Liver (tissue), 9 donors: ENCODE results near the gene PLEKHO1. TPM values are rescaled to one million over a fixed set of nuclear protein-coding genes. Genes with fewer than 3 reads are reported as not detected.

Experiments
- DNase-seq: peaks from one replicate; pipeline ENCODE4 v3.0.0-alpha.2; 2017; ENCODE audit warnings: low spot score
- H3K27ac ChIP-seq, 2 donors: one replicate each; pipeline ENCODE4 v1.7.0; 2013; ENCODE audit warnings: inconsistent platforms in 2 of 2, low read length in 2 of 2, control low read depth in 1 of 2, low read depth in 1 of 2, mild to moderate bottlenecking in 1 of 2
- H3K27me3 ChIP-seq, 4 donors: one replicate each; pipeline versions ENCODE4 v1.6.1 to v1.7.0; 2013; ENCODE audit warnings: low read length in 3 of 4, inconsistent platforms in 1 of 4, mild to moderate bottlenecking in 1 of 4, moderate library complexity in 1 of 4; ENCODE audit not compliant: control insufficient read depth in 4 of 4, insufficient read depth in 4 of 4
- H3K36me3 ChIP-seq, 4 donors: one replicate each; pipeline versions ENCODE4 v1.6.1 to v1.7.0; 2013; ENCODE audit warnings: low read length in 3 of 4, mild to moderate bottlenecking in 3 of 4, low read depth in 1 of 4, moderate library complexity in 1 of 4; ENCODE audit not compliant: control insufficient read depth in 4 of 4, insufficient read depth in 3 of 4
- H3K4me1 ChIP-seq, 4 donors: one replicate each; pipeline versions ENCODE4 v1.6.1 to v1.7.0; 2013; ENCODE audit warnings: low read length in 3 of 4, mild to moderate bottlenecking in 3 of 4, moderate library complexity in 1 of 4; ENCODE audit not compliant: control insufficient read depth in 4 of 4, insufficient read depth in 4 of 4
- H3K4me3 ChIP-seq, 3 donors: one replicate each; pipeline versions ENCODE4 v1.6.1 to v1.7.0; 2013; ENCODE audit warnings: low read length in 3 of 3, control low read depth in 1 of 3, low read depth in 1 of 3, mild to moderate bottlenecking in 1 of 3
- H3K9ac ChIP-seq, 2 donors: one replicate each; pipeline ENCODE4 v1.7.0; 2013; ENCODE audit warnings: low read length in 2 of 2, mild to moderate bottlenecking in 2 of 2, moderate library complexity in 2 of 2, control low read depth in 1 of 2, low read depth in 1 of 2
- H3K9me3 ChIP-seq, 4 donors: one replicate each; pipeline versions ENCODE4 v1.6.1 to v1.7.0; 2013; ENCODE audit warnings: low read length in 3 of 4; ENCODE audit not compliant: control insufficient read depth in 4 of 4
- FOXA2 ChIP-seq: IDR thresholded peaks from 2 replicates; pipeline ENCODE4 v1.6.1; 2016; ENCODE audit warnings: antibody characterized with exemption
- JUND ChIP-seq, 2 donors: IDR thresholded peaks; 2 replicates each; pipeline ENCODE4 v1.6.1; 2016; ENCODE audit warnings: antibody characterized with exemption in 2 of 2
- NR2F2 ChIP-seq: IDR thresholded peaks from 2 replicates; pipeline ENCODE4 v1.6.1; 2016; ENCODE audit warnings: antibody characterized with exemption
- RAD21 ChIP-seq, 2 donors: IDR thresholded peaks; 2 replicates each; pipeline ENCODE4 v1.6.1; 2016; ENCODE audit warnings: antibody characterized with exemption in 2 of 2, mild to moderate bottlenecking in 2 of 2
- RXRA ChIP-seq, 2 donors: IDR thresholded peaks; 2 replicates each; pipeline ENCODE4 v1.6.1; 2017 to 2018; ENCODE audit warnings: antibody characterized with exemption in 2 of 2, mild to moderate bottlenecking in 1 of 2
- SP1 ChIP-seq: IDR thresholded peaks from 2 replicates; pipeline ENCODE4 v1.6.1; 2018; ENCODE audit warnings: antibody characterized with exemption, mild to moderate bottlenecking
- TAF1 ChIP-seq: conservative IDR thresholded peaks from 2 replicates; pipeline ENCODE4 v1.6.1; 2016; ENCODE audit warnings: antibody characterized with exemption, mild to moderate bottlenecking
- YY1 ChIP-seq: IDR thresholded peaks from 2 replicates; pipeline ENCODE4 v1.6.1; 2016; ENCODE audit warnings: antibody characterized with exemption, mild to moderate bottlenecking
- WGBS: extraction: QIAGEN DNeasy Blood & Tissue Kit; methylation state at CpG from one replicate; pipeline ENCODE4 v1.1.7; 2013; 5-methylcytosine and 5-hydroxymethylcytosine counted together
- polyA plus RNA-seq, 2 donors: library from polyadenylated mRNA; stranded (reverse) in 1 of 2; unstranded in 1 of 2; fragments of 200-250 nt in 1 of 2; fragments of >200 nt in 1 of 2; fragmentation: Nextera tagmentation in 1 of 2; extraction: Ambion mirVana in 1 of 2; gene quantifications; one replicate each; pipeline versions ENCODE4 v1.2.1 to v1.2.3, GENCODE V29; 2013 to 2015
- total RNA-seq, 2 donors: library from RNA; depleted of rRNA; stranded (reverse); fragments of >200 nt; gene quantifications; one replicate each; pipeline ENCODE4 v1.2.3, GENCODE V29; 2014
- TF ChIP-seq, protein P1 (sequence below): IDR thresholded peaks from 2 replicates; pipeline ENCODE4 v1.6.1; 2016; ENCODE audit warnings: antibody characterized with exemption, mild to moderate bottlenecking
- TF ChIP-seq, protein P2 (sequence below): IDR thresholded peaks from 2 replicates; pipeline ENCODE4 v1.6.1; 2016; ENCODE audit warnings: antibody characterized with exemption
- TF ChIP-seq, protein P3 (sequence below): fragments of 150-350 bp; IDR thresholded peaks from 2 replicates; pipeline ENCODE4 v1.5.1; 2017; ENCODE audit warnings: improper control_type of control experiment, low read depth, low read length; ENCODE audit not compliant: missing input control
- TF ChIP-seq, protein P4 (sequence below): IDR thresholded peaks from 2 replicates; pipeline ENCODE4 v1.6.1; 2016; ENCODE audit warnings: antibody characterized with exemption
- donor health status: healthy.
- donor health status: healthy.
- donor health status: healthy.
- donor health status: healthy.
- donor health status: healthy.

Gene PLEKHO1
- total and polyA plus RNA-seq, 4 donors: 3.5 to 8.8 (median 6.0) TPM

DNA sequence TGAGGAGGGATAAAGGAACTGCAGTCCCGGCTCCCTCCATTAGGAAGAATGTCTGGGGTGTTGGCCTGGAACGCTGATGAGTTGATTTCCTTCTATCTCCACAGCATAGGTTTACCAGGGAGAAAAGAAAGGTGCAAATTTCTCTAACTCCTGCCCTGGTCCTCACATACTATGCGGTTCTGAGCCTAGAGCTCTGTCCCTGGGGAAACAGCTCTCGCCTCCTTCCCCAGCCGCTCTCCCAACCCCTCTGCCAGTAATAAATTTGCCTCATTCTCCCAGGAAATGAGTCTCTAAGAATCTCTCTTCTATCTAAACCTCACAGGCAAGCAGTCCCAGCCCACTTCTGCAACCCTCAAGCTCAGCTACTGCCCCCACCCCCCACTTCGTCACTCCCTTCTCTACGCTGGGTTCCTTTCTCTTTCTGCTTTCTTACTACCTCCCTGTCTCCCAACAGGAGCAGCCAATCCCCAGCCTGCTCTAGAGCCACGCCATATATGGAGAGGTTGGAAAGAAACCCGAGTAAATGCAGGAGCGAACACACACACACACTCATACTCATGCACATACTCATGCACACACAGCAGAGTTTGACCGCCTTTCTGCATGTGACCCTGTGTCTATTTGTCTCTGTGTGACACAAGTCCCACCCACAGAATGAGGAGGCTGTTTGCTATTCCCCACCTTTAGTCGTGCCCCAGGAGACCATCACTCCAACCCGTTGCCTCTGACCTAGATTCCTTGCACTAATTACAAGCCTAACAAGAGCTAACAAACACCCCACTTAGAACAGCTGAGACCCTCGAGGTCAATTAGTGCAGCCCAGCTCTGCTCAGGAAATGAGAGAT lies 13.4 kb downstream of the PLEKHO1 start:
- H3K36me3 ChIP-seq: no peaks in the 10 kb centered on the region

DNA sequence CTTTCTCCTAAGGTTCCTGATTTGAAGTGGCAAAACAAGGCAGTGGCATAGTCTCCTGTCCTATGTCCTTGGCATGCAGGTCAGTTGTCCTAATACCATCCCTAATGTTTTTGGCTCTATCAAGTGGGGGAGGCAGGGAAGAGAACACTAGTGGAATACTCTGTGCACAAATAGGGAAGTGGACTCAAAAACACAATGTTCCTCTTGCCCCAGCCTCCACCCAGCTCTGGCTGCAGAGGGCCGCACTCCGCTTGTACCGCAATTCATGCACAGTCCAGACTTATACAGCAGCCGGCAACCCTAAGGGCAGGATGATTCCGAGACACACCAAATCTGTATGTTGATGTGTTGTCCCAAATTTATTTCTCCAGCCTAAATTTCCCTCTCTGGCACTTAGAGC lies 14.5 kb downstream of the PLEKHO1 start:
- DNase-seq: no peak
- Histone ChIP-seq H3K27me3 (no peaks in the 10 kb centered on the region), H3K4me1 (peaks cover 0 to 3% (median 0%) of the 10 kb centered on the region in 4 donors), H3K9me3 (no peaks in the 10 kb centered on the region), H3K9ac (no peak overlapping the region), H3K4me3 (no peak overlapping the region), H3K27ac (peak overlapping the region; percentile 23 to 63), H3K36me3 (no peaks in the 10 kb centered on the region)
- WGBS: 93% methylated on average over 5 of the region's 5 CpGs
- TF ChIP-seq JUND (IDR thresholded peaks at IDR 0.05) (no peak), YY1 (no peak), RAD21 (IDR thresholded peaks at IDR 0.05) (peak in 1 of 2 donors; percentile 5)
- TF ChIP-seq, protein P1, sequence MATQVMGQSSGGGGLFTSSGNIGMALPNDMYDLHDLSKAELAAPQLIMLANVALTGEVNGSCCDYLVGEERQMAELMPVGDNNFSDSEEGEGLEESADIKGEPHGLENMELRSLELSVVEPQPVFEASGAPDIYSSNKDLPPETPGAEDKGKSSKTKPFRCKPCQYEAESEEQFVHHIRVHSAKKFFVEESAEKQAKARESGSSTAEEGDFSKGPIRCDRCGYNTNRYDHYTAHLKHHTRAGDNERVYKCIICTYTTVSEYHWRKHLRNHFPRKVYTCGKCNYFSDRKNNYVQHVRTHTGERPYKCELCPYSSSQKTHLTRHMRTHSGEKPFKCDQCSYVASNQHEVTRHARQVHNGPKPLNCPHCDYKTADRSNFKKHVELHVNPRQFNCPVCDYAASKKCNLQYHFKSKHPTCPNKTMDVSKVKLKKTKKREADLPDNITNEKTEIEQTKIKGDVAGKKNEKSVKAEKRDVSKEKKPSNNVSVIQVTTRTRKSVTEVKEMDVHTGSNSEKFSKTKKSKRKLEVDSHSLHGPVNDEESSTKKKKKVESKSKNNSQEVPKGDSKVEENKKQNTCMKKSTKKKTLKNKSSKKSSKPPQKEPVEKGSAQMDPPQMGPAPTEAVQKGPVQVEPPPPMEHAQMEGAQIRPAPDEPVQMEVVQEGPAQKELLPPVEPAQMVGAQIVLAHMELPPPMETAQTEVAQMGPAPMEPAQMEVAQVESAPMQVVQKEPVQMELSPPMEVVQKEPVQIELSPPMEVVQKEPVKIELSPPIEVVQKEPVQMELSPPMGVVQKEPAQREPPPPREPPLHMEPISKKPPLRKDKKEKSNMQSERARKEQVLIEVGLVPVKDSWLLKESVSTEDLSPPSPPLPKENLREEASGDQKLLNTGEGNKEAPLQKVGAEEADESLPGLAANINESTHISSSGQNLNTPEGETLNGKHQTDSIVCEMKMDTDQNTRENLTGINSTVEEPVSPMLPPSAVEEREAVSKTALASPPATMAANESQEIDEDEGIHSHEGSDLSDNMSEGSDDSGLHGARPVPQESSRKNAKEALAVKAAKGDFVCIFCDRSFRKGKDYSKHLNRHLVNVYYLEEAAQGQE: no peak

More for the DNA sequence above, 13.4 kb downstream of the PLEKHO1 start:
- Histone ChIP-seq H3K9ac (no peak overlapping the region), H3K4me1 (peaks cover 0 to 3% (median 0%) of the 10 kb centered on the region in 4 donors), H3K4me3 (no peak overlapping the region), H3K27ac (peak overlapping the region; percentile 63 to 81), H3K9me3 (no peaks in the 10 kb centered on the region), H3K27me3 (no peaks in the 10 kb centered on the region)
- 46% methylated on average over 14 of the region's 14 CpGs for WGBS
- DNase-seq: peak; percentile 64
- no peak for TF ChIP-seq RAD21 (IDR thresholded peaks at IDR 0.05)
- TF ChIP-seq, protein P2, sequence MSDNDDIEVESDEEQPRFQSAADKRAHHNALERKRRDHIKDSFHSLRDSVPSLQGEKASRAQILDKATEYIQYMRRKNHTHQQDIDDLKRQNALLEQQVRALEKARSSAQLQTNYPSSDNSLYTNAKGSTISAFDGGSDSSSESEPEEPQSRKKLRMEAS: no peak
- peak in 1 of 2 donors; percentile 39 for TF ChIP-seq RXRA (IDR thresholded peaks at IDR 0.05)
- peak in 1 of 2 donors; percentile 20 for TF ChIP-seq JUND (IDR thresholded peaks at IDR 0.05)
- peak; percentile 64 for TF ChIP-seq TAF1
- TF ChIP-seq FOXA2: no peak
- TF ChIP-seq, protein P1: peak; percentile 28
- TF ChIP-seq, protein P3, sequence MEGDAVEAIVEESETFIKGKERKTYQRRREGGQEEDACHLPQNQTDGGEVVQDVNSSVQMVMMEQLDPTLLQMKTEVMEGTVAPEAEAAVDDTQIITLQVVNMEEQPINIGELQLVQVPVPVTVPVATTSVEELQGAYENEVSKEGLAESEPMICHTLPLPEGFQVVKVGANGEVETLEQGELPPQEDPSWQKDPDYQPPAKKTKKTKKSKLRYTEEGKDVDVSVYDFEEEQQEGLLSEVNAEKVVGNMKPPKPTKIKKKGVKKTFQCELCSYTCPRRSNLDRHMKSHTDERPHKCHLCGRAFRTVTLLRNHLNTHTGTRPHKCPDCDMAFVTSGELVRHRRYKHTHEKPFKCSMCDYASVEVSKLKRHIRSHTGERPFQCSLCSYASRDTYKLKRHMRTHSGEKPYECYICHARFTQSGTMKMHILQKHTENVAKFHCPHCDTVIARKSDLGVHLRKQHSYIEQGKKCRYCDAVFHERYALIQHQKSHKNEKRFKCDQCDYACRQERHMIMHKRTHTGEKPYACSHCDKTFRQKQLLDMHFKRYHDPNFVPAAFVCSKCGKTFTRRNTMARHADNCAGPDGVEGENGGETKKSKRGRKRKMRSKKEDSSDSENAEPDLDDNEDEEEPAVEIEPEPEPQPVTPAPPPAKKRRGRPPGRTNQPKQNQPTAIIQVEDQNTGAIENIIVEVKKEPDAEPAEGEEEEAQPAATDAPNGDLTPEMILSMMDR: peak; percentile 5
- peak; percentile 60 for TF ChIP-seq NR2F2
- TF ChIP-seq SP1: peak; percentile 54
- TF ChIP-seq, protein P4, sequence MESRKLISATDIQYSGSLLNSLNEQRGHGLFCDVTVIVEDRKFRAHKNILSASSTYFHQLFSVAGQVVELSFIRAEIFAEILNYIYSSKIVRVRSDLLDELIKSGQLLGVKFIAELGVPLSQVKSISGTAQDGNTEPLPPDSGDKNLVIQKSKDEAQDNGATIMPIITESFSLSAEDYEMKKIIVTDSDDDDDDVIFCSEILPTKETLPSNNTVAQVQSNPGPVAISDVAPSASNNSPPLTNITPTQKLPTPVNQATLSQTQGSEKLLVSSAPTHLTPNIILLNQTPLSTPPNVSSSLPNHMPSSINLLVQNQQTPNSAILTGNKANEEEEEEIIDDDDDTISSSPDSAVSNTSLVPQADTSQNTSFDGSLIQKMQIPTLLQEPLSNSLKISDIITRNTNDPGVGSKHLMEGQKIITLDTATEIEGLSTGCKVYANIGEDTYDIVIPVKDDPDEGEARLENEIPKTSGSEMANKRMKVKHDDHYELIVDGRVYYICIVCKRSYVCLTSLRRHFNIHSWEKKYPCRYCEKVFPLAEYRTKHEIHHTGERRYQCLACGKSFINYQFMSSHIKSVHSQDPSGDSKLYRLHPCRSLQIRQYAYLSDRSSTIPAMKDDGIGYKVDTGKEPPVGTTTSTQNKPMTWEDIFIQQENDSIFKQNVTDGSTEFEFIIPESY: no peak
- peak; percentile 13 for TF ChIP-seq YY1
